HEK293T (cell line): Measurements from ENCODE around the gene CD276.

Experiments used
- CTCF ChIA-PET: fragments of 350-600 bp; formaldehyde crosslinking; extraction: SDS; loops from one replicate; lab custom pipeline; 2021; ENCODE audit warnings: antibody characterized with exemption, inconsistent platforms; lab: Yijun Ruan, JAX
- POLR2A ChIA-PET: fragments of 350-600 bp; formaldehyde crosslinking; extraction: SDS; loops from one replicate; lab custom pipeline; 2020; ENCODE audit warnings: antibody characterized with exemption, inconsistent platforms; lab: Yijun Ruan, JAX
- DNase-seq: peaks from one replicate; pipeline ENCODE4 v3.0.0; 2012; ENCODE audit warnings: mixed read lengths; ENCODE audit errors: extremely low spot score
- ARNT ChIP-seq: fragments of 450-650 bp; IDR thresholded peaks from 2 replicates; pipeline ENCODE4 v1.6.1; 2017; ENCODE audit warnings: mild to moderate bottlenecking
- BHLHE40 ChIP-seq: fragments of 450-650 bp; IDR thresholded peaks from 2 replicates; pipeline ENCODE4 v1.6.1; 2016; ENCODE audit warnings: mild to moderate bottlenecking, moderate library complexity, borderline replicate concordance
- CTBP1 ChIP-seq: fragments of 450-650 bp; IDR thresholded peaks from 2 replicates; pipeline ENCODE4 v1.6.1; 2016; ENCODE audit warnings: borderline replicate concordance
- ELF4 ChIP-seq: fragments of 450-650 bp; IDR thresholded peaks from 2 replicates; pipeline ENCODE4 v1.6.1; 2017; ENCODE audit warnings: antibody characterized with exemption
- FOXA1 ChIP-seq: fragments of 450-650 bp; IDR thresholded peaks from 2 replicates; pipeline ENCODE4 v1.6.1; 2016; ENCODE audit warnings: mild to moderate bottlenecking
- FOXK2 ChIP-seq: fragments of 450-650 bp; IDR thresholded peaks from 2 replicates; pipeline ENCODE4 v1.6.1; 2016; ENCODE audit warnings: mild to moderate bottlenecking
- FOXM1 ChIP-seq: fragments of 450-650 bp; IDR thresholded peaks from 2 replicates; pipeline ENCODE4 v1.6.1; 2017; ENCODE audit warnings: mild to moderate bottlenecking, borderline replicate concordance
- HDGF ChIP-seq: fragments of 450-650 bp; IDR thresholded peaks from 2 replicates; pipeline ENCODE4 v1.6.1; 2017; ENCODE audit warnings: antibody characterized with exemption, borderline replicate concordance
- L3MBTL2 ChIP-seq: fragments of 450-650 bp; conservative IDR thresholded peaks from 2 replicates; pipeline ENCODE4 v1.6.1; 2016; ENCODE audit warnings: mild to moderate bottlenecking
- LEF1 ChIP-seq: fragments of 450-650 bp; IDR thresholded peaks from 2 replicates; pipeline ENCODE4 v1.6.1; 2017; ENCODE audit warnings: mild to moderate bottlenecking, borderline replicate concordance
- NFRKB ChIP-seq: fragments of 450-650 bp; IDR thresholded peaks from 2 replicates; pipeline ENCODE4 v1.6.1; 2016; ENCODE audit warnings: mild to moderate bottlenecking, moderate library complexity
- SP1 ChIP-seq: fragments of 450-650 bp; IDR thresholded peaks from 2 replicates; pipeline ENCODE4 v1.6.1; 2017
- SUZ12 ChIP-seq: fragments of 450-650 bp; IDR thresholded peaks from 2 replicates; pipeline ENCODE4 v1.6.1; 2016; ENCODE audit warnings: mild to moderate bottlenecking
- TARDBP ChIP-seq: fragments of 450-650 bp; IDR thresholded peaks from 2 replicates; pipeline ENCODE4 v1.6.1; 2016
- ZNF384 ChIP-seq: fragments of 450-650 bp; IDR thresholded peaks from 2 replicates; pipeline ENCODE4 v1.6.1; 2016
- TF ChIP-seq, protein P1 (sequence below): fragments of 450-650 bp; IDR thresholded peaks from 2 replicates; pipeline ENCODE4 v1.6.1; 2016

Gene CD276

DNA sequence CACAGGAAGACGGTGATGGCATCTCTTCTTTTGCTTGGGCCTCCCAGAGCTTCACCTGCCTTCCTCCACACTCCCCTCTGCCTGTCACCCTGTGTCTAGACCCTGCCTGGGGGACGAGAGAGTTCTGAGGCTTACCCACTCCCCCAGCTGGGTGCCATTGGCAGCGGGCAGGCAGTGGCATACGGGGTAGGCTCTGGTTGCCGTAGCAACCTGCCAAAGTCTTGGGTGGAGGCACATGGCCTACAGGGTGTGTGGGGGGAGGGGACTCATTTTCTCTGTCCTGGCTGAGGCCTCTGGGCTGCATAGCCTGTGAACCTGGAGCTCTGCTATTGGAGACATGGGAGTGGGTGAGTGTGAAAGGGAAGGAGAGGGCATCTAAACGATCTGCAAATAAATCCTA lies 64.5 kb downstream of the CD276 start:
- POLR2A ChIA-PET, result no interaction called here
- TF ChIP-seq FOXK2 (no peak), L3MBTL2 (no peak), NFRKB (no peak), HDGF (no peak), SP1 (no peak), BHLHE40 (no peak), ARNT (no peak)
- TF ChIP-seq, protein P1, sequence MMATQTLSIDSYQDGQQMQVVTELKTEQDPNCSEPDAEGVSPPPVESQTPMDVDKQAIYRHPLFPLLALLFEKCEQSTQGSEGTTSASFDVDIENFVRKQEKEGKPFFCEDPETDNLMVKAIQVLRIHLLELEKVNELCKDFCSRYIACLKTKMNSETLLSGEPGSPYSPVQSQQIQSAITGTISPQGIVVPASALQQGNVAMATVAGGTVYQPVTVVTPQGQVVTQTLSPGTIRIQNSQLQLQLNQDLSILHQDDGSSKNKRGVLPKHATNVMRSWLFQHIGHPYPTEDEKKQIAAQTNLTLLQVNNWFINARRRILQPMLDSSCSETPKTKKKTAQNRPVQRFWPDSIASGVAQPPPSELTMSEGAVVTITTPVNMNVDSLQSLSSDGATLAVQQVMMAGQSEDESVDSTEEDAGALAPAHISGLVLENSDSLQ, result no peak
- CTCF ChIA-PET, result no interaction called here

DNA sequence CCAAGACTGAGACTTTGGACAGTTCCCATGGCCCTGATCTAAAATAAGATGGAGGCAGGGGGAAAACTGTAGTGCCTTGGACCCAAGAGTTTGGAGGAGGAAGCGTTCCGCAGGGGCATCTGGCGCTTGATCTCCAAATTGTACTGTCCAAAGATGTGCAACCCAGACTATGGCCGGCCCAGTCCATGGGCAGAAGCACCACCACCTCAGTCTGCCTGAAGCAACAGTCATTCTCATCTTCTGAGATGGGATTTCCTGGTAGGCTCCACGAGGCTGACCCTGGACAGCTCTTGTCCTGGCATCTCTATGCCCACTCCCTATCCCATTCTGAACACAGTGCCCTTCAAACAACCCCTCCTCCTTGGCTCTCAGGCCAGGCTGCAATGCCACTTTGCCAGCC lies 65.3 kb downstream of the CD276 start:
- TF ChIP-seq ELF4 (no peak), CTBP1 (no peak), FOXA1 (no peak), LEF1 (no peak), ARNT (no peak), SUZ12 (no peak), FOXM1 (no peak), L3MBTL2 (no peak), BHLHE40 (no peak), HDGF (no peak), ZNF384 (no peak), NFRKB (no peak), TARDBP (no peak), FOXK2 (no peak), SP1 (no peak)
- TF ChIP-seq, protein P1, result no peak
- DNase-seq, result no peak
- CTCF ChIA-PET, result no interaction called here
- POLR2A ChIA-PET, result no interaction called here

More for the DNA sequence above, 64.5 kb downstream of the CD276 start:
- no peak for DNase-seq

DNA sequence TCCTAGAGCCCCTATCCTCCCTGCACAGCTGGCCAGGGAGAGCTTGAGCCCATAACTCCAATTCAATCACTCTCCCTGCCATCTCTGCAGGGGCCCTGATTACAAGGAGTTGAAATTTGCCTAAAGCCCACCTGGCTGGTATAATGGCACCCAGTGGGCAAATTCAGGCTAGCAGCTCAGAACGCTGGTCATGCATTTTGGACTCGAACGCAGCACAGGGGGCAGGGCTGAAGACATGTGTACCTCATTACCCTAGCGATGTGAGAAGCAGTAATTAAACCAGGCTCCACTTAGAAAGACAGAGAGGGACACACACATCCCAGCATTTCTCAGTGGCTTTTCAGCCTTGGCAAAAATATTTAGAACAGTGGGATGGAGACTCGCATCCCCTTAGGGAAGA lies 65.8 kb downstream of the CD276 start:
- DNase-seq, result no peak
- ChIA-PET CTCF (interaction anchor here (1.4 kb wide), 1 partner anchor 38 kb away, joined by 4 read pairs; no protein-coding TSS in a partner anchor), POLR2A (no interaction called here)
- TF ChIP-seq ELF4, result no peak
- no peak for TF ChIP-seq HDGF
- no peak for TF ChIP-seq NFRKB
- TF ChIP-seq FOXK2, result no peak
- no peak for TF ChIP-seq FOXA1
- TF ChIP-seq SUZ12, result no peak
- TF ChIP-seq TARDBP, result no peak
- no peak for TF ChIP-seq L3MBTL2
- TF ChIP-seq SP1, result no peak
- TF ChIP-seq, protein P1, result no peak
- no peak for TF ChIP-seq ARNT
- TF ChIP-seq BHLHE40, result no peak
- TF ChIP-seq FOXM1, result no peak
- no peak for TF ChIP-seq ZNF384
- TF ChIP-seq LEF1, result no peak
- no peak for TF ChIP-seq CTBP1

- ChIA-PET POLR2A (no interaction called here), CTCF (interaction anchor here (0.6 to 1.4 kb wide), 2 partner anchors 39 to 124 kb away, joined by 3 to 4 read pairs; no protein-coding TSS in a partner anchor)
- TF ChIP-seq ELF4, result no peak
- TF ChIP-seq BHLHE40, result no peak
- TF ChIP-seq, protein P1, result no peak
- TF ChIP-seq LEF1, result no peak
- no peak for TF ChIP-seq SP1
- TF ChIP-seq SUZ12, result no peak
- no peak for TF ChIP-seq ARNT
- no peak for TF ChIP-seq ZNF384
- no peak for TF ChIP-seq FOXM1
- no peak for TF ChIP-seq FOXA1
- no peak for DNase-seq
Measured at GRCh38 chr15:73750438-73750837, 66.3 kb downstream of the CD276 start.

- POLR2A ChIA-PET, result no interaction called here
- TF ChIP-seq, protein P1, result no peak
- TF ChIP-seq ELF4 (no peak), NFRKB (no peak), SP1 (no peak), BHLHE40 (no peak), L3MBTL2 (no peak), FOXM1 (no peak), CTBP1 (no peak), LEF1 (no peak), FOXK2 (no peak)
- CTCF ChIA-PET, result interaction anchor here (0.6 to 1.4 kb wide), 2 partner anchors 39 to 124 kb away, joined by 3 to 4 read pairs; no protein-coding TSS in a partner anchor
- DNase-seq, result no peak
Measured at GRCh38 chr15:73750951-73751350, 66.8 kb downstream of the CD276 start.
